Spleen (tissue), 7 donors: ENCODE measurements around the gene MYOF.

Source experiments
- POLR2A ChIP-seq, 3 donors: fragments of 450-650 bp; IDR thresholded peaks; one replicate each; pipeline ENCODE4 v1.5.1; 2017; ENCODE audit warnings: antibody characterized with exemption in 3 of 3, mild to moderate bottlenecking in 1 of 3
- TF ChIP-seq, protein P1 (sequence below), 11 experiments: fragments of 200-600 bp in 7 of 11; fragments of 450-650 bp in 4 of 11; sonication (generic) in 4 of 11; IDR thresholded peaks in 8 of 11; conservative IDR thresholded peaks in 3 of 11; 1 replicate in 7 of 11; 2 replicates in 4 of 11; pipeline versions ENCODE4 v1.4.0 to v1.8.0; 2016 to 2021; ENCODE audit warnings: antibody characterized with exemption in 11 of 11, inconsistent platforms in 4 of 11, mild to moderate bottlenecking in 1 of 11
- donor health status: DM: no; HTN: no; CAD: no; lungs with moderate emphysema.
- donor health status: DM: no; HTN: no; CAD: no.
- donor health status: DM: no; HTN: no; CAD: no.

DNA sequence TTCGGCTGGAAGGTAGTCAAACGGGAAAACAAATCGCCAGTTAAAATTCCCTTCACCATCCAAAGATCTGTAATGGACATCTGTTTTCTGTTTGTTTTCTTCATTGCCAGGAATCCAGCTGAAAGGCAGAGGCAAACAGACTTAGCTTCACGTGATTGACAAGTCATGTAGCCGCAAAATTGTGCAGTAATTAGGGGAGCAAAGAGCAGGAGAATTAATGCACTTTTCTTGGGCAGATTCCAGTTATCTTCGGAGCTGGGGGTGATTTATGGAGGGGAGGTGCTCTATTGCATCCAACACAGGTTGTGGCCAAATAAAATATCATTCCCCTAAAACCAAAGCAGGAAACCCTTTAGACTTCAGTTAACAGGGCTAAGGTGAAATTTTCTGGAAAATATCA, 162.2 kb downstream of the MYOF start:
- TF ChIP-seq, protein P1, sequence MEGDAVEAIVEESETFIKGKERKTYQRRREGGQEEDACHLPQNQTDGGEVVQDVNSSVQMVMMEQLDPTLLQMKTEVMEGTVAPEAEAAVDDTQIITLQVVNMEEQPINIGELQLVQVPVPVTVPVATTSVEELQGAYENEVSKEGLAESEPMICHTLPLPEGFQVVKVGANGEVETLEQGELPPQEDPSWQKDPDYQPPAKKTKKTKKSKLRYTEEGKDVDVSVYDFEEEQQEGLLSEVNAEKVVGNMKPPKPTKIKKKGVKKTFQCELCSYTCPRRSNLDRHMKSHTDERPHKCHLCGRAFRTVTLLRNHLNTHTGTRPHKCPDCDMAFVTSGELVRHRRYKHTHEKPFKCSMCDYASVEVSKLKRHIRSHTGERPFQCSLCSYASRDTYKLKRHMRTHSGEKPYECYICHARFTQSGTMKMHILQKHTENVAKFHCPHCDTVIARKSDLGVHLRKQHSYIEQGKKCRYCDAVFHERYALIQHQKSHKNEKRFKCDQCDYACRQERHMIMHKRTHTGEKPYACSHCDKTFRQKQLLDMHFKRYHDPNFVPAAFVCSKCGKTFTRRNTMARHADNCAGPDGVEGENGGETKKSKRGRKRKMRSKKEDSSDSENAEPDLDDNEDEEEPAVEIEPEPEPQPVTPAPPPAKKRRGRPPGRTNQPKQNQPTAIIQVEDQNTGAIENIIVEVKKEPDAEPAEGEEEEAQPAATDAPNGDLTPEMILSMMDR (IDR thresholded peaks at IDR 0.05 in 8 of 11, conservative IDR thresholded peaks at IDR 0.05 in 3 of 11) = no peak
- no peak for TF ChIP-seq POLR2A (IDR thresholded peaks at IDR 0.05)
